ENCODE results near the gene PADI2.

PADI2 gene

GRCh38 chr1:17139637-17140036 is 20.4 kb upstream of the PADI2 start:
- no peak for DNase-seq

- DNase-seq: no peak
Measured at GRCh38 chr1:17137441-17137840, 18.2 kb upstream of the PADI2 start.

GRCh38 chr1:17136936-17137335 is 17.7 kb upstream of the PADI2 start:
- DNase-seq: no peak

GRCh38 chr1:17136145-17136544 is 16.9 kb upstream of the PADI2 start:
- no peak for DNase-seq

- no peak for DNase-seq
Measured at GRCh38 chr1:17135530-17135929, 16.3 kb upstream of the PADI2 start.

- DNase-seq: no peak
Measured at GRCh38 chr1:17134724-17135123, 15.5 kb upstream of the PADI2 start.

- no peak for DNase-seq
Measured at GRCh38 chr1:17134034-17134433, 14.8 kb upstream of the PADI2 start.

GRCh38 chr1:17130138-17130635 is 10.9 kb upstream of the PADI2 start:
- no peak for DNase-seq

- DNase-seq: no peak
Measured at GRCh38 chr1:17128361-17128760, 9.1 kb upstream of the PADI2 start.

- DNase-seq: peak; percentile 69
Measured at GRCh38 chr1:17125756-17126237, 6.5 kb upstream of the PADI2 start.

- no peak for DNase-seq
Measured at GRCh38 chr1:17123196-17124045, 4.2 kb upstream of the PADI2 start.

- DNase-seq: no peak
Measured at GRCh38 chr1:17122521-17123164, 3.4 kb upstream of the PADI2 start.

GRCh38 chr1:17121881-17122280 is 2.6 kb upstream of the PADI2 start:
- DNase-seq: no peak

GRCh38 chr1:17120962-17121837 is 1.9 kb upstream of the PADI2 start:
- DNase-seq: no peak

GRCh38 chr1:17120481-17120877 is 1.2 kb upstream of the PADI2 start:
- DNase-seq: no peak

GRCh38 chr1:17119773-17120480 is 676 bp upstream of the PADI2 start:
- no peak for DNase-seq

- DNase-seq: no peak
Measured at GRCh38 chr1:17118706-17119075, 560 bp downstream of the PADI2 start.

GRCh38 chr1:17118268-17118667 is 983 bp downstream of the PADI2 start:
- DNase-seq: no peak

GRCh38 chr1:17117451-17118265 is 1.6 kb downstream of the PADI2 start:
- DNase-seq: no peak

GRCh38 chr1:17116643-17117042 is 2.6 kb downstream of the PADI2 start:
- no peak for DNase-seq

- no peak for DNase-seq
Measured at GRCh38 chr1:17113963-17114362, 5.3 kb downstream of the PADI2 start.

Data from NCI-H2107 (cell line).